Stomach (tissue), 4 donors: ENCODE measurements around the gene PYCARD.

ENCODE experiments used
- EP300 ChIP-seq: sonication (generic); formaldehyde crosslinking; IDR thresholded peaks from one replicate; pipeline ENCODE4 v1.6.1; 2017; ENCODE audit warnings: antibody characterized with exemption
- POLR2A ChIP-seq, 4 donors: fragments of 450-650 bp; IDR thresholded peaks; one replicate each; pipeline ENCODE4 v1.6.1; 2016; ENCODE audit warnings: antibody characterized with exemption in 4 of 4, control low read depth in 2 of 4, mild to moderate bottlenecking in 1 of 4, moderate library complexity in 1 of 4
- POLR2AphosphoS5 ChIP-seq, 3 donors: sonication (generic); formaldehyde crosslinking; IDR thresholded peaks; one replicate each; pipeline ENCODE4 v1.6.1; 2016; ENCODE audit warnings: antibody characterized with exemption in 3 of 3
- TF ChIP-seq, protein P1 (sequence below), 7 experiments: fragments of 450-650 bp in 4 of 7; fragments of 200-600 bp in 3 of 7; sonication (generic) in 3 of 7; IDR thresholded peaks; one replicate each; pipeline ENCODE4 v1.5.1; 2016 to 2019; ENCODE audit warnings: antibody characterized with exemption in 7 of 7, control low read depth in 2 of 7, mild to moderate bottlenecking in 1 of 7

- TF ChIP-seq, protein P1, sequence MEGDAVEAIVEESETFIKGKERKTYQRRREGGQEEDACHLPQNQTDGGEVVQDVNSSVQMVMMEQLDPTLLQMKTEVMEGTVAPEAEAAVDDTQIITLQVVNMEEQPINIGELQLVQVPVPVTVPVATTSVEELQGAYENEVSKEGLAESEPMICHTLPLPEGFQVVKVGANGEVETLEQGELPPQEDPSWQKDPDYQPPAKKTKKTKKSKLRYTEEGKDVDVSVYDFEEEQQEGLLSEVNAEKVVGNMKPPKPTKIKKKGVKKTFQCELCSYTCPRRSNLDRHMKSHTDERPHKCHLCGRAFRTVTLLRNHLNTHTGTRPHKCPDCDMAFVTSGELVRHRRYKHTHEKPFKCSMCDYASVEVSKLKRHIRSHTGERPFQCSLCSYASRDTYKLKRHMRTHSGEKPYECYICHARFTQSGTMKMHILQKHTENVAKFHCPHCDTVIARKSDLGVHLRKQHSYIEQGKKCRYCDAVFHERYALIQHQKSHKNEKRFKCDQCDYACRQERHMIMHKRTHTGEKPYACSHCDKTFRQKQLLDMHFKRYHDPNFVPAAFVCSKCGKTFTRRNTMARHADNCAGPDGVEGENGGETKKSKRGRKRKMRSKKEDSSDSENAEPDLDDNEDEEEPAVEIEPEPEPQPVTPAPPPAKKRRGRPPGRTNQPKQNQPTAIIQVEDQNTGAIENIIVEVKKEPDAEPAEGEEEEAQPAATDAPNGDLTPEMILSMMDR (IDR thresholded peaks at IDR 0.05): no peak
- no peak for TF ChIP-seq POLR2AphosphoS5 (IDR thresholded peaks at IDR 0.05)
- no peak for TF ChIP-seq POLR2A (IDR thresholded peaks at IDR 0.05)
- no peak for TF ChIP-seq EP300
Measured at GRCh38 chr16:31223044-31223443, 20.5 kb upstream of the PYCARD start.
